Islet of Langerhans (tissue), 1 donor: ENCODE measurements around the gene TRIM63.
"Not testable (repeated sequence)": the region's sequence is repeated elsewhere in the genome, so short reads cannot be mapped to it uniquely, and the experiment has no call there.

ENCODE experiments used
- FAIRE-seq: peaks from one replicate; lab custom pipeline; 2011; peaks lifted over from hg19 to GRCh38; lab: Jason Lieb, UNC

TRIM63 gene

DNA sequence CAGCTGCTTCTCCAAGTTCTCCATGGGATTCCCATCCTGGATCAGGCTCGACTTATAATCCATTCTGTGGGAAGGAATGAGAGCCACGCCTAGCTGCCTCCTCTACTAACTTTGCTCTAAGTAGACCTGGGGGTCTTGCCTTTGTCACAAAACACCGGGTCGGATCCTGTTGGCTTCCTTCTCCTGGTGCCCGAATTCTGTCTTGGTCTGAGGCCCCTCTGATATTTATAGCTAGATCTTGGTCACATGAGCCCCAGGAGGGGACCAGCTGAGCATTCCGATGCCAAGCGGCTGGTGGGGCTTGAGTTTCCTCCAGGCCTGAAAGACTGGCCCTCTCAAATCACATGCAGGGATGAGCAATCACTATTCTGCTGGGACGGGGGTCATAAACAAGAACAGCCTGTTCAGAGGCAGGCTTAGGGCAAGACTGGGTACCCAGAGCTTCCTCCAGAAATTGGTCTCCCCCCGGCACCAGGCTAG lies at the start of gene TRIM63:
Gene TRIM63, minus strand, starts transcription at position 199 of the 480 bp plus-strand sequence. Its CDS starts 136 bp downstream, at position 63.
- no peak for FAIRE-seq

DNA sequence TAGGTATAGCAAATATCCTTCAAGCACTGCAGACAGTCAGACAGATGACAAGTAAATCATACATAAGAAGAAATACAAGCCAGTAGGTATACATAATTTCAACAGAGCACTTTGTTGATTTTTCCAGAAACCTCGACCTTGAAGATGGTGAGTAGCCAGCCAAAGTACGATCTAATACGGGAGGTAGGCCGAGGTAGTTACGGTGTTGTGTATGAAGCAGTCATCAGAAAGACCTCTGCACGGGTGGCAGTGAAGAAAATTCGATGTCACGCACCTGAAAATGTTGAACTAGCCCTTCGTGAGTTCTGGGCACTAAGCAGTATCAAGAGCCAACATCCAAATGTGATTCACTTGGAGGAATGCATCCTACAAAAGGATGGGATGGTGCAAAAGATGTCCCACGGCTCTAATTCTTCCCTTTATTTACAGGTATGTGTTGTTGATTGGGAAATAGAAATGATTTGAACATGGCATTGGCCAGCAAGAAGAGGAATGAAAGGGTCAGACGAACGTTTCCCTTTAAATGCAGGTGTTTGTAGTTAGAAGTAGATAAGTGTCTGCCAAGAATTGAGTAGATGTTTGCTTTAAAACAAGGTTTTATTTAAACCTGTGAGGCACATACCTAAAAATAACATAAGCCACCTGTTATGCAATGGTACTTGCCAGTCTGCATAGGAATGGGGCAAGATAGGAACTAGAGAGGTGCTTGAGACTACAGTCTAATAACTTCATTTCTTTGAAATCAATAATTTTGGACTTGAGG lies 46.9 kb upstream of the TRIM63 start:
- no peak for FAIRE-seq

DNA sequence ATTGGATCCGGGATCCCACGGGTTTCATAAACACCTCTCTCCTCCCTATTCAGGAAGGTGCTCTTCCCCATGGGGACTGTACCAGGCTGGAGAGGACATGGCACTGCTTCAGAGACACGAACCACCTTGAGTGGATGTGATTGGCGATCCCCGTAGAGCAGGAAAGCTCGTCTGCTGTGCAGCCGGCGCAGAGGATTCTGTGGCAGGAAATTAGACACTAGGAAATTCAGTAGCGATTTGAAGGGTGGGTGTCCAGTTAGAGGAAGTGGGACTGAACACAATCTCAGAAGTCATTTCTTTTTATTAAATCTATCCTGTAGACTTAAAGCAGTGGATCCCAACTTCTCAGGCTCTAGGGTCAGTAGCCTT lies 45.0 kb upstream of the TRIM63 start:
- FAIRE-seq: no peak

DNA sequence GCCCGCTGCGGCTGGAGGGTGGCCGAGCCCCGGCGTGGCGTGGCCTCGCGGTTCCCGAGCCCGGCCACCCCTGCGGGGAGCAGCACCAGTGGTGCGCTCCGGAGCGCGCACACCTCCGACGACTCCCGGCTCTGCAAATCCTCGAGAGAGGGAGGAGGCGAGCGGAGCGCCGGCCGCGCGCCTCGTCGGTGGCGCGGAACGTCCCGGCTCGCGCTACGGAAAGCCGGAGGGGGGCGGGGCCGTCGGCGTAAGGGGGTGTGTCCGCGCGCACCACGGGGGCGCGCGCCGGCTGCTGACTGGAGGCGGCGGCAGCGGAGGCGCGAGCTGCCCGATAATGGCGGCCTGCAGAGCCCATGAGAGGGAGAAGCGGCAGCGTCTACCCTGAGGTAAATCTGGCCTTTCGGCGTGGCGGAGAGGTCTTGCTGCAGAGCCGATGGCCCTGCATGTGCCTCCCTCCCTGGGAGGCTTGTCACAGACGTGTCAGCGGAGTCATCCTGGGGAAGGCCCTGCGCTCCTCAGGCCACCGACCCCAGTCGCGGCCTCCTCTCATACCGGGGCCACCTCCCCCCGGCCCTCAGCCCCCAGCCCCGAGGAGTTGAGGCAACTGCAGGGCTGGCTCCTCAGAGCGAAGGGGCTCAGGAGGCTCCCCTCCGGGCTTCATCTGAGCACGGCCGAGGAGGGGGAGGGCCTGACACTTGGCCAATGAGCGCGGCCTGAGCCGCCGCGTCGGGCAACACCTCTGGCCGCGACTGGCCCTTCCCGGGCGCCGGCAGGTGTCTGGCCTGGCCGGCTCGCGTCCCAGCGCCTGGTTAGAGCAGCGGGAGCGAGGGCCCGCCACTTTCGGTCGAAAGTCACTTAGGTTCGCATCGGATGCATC lies 44.3 kb upstream of the TRIM63 start, which contains the start of gene PDIK1L:
Gene PDIK1L, plus strand, starts transcription at position 295 of the 877 bp plus-strand sequence. CDS start 2,485 bp downstream, outside the sequence.
- no peak for FAIRE-seq

DNA sequence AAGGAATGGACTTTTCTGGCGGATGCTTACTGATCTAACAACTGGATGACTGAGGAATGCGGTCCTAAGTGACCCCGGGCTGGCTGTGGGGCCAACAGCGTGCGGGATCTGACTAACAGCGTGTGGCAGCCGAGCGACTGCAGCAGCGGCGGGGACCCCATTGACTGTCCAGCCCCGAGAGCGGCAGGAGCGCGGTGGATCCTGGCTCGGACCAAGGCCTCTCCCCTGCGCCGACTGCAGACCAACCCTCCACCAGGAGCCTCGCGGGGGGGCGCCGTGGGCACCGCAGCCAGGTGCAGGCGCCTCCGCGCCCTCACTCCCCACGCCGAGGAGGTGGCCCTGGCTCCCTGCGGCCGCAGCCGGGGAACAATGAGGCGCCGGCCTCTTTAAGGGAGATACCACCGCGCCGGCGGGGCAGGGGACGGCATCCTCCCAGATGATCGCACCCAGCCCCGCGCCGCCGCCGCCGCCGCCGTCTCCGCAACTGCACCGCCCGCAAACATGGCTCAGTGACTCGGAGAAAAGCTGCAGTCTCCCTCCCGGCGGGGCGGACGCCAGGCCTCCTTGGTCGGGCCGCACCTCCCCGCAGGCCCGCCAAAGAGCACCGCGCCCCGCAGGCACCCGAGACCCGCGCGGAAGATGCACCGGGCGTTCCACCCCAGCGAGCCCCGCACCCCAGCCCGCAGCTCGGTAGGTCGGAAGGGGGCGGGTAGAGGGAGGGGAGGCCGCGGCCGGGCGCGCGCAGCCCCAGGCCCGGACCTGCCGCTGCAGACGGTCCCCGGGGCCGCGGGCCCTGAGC lies 43.5 kb upstream of the TRIM63 start:
- no peak for FAIRE-seq

DNA sequence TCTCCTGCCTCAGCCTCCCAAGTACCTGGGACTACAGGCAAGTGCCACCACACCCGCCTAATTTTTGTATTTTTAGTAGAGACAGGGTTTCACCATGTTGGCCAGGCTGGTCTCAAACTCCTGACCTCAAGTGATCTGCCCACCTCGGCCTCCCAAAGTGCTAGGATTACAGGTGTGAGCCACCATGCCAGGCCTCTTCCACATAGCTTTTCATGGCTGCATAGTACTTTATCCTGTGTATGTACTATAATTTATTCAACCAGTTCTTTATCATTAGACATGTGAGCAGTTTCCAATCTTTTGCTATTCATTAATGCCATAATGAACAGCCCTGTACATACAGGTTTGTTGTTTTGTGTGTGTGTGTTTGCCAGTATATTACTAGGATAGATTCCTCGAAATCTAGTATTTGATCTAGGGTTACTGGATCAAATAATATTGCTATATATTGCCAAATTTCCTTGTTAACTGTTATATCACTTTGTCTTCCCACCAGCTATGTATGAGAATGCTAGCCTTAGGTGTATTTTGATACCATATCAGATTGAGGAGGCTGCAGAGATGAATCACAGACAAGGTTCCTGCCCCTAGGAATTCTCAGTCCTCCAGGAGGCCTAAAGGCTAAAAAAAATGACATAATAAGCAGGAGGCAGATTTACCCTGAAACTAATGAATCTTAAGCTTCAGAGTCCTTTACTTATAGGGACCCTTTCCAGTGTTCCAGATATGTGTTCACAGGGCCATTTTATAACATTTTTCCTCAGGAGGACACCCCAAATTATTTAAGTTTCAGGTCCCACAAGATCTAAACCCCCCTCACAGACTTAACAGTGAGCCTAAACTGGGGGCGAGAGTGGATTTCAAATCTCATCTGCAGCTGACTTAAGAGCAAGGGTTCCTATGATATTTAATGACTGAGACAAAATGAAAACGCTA lies 42.1 kb upstream of the TRIM63 start:
- no peak for FAIRE-seq

DNA sequence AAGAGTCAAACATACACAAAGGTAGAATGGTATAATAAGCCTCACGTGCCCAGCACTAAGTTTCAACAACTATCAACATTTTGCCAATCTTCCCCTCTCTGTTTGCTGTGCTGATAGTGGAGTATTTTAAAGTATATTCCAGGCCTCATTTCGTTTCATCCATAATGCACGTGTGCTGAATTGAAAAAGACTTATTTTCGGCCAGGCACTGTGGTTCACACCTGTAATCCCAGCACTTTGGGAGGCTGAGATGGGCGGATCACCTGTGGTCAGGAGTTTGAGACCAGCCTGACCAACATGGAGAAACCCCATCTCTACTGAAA lies 37.8 kb upstream of the TRIM63 start:
- not testable (repeated sequence) for FAIRE-seq

DNA sequence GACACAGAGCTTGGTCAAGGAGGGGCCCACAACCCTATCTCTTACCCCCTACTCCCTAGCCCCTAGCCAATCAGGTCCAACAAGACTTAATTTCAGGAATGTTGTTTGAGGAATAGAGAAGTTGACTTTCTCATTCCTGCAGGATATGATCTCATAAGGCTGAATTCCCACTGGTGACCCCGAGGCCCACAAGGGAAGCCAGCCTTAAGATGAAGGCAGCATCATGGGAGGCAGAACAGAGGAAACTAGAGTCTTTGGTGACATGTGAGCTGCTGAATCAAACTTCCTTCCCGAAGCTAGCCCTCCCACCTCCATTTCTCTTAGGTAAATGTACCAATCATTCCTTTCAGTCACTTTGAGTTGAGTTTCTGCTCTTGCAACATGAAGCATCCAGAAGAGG lies 35.1 kb upstream of the TRIM63 start:
- no peak for FAIRE-seq

DNA sequence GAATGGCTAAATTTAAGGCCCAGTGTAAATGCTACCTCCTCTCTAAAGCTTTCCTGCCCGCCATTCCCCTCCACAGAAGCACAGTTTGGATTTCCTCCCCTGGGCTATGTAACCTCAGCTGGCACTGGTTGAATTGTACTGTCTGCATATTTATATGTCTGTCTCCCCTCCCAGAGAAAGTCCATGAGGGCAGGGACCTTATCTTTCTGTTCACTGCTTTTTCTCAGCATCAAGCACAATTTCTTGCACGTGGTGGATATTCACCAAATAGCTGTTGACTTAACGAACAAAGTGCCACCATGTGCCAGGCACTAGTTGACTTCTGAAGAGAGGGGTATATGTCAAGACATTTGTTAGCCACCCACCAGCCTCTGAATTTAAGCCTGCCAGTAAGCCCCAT lies 34.7 kb upstream of the TRIM63 start:
- no peak for FAIRE-seq

DNA sequence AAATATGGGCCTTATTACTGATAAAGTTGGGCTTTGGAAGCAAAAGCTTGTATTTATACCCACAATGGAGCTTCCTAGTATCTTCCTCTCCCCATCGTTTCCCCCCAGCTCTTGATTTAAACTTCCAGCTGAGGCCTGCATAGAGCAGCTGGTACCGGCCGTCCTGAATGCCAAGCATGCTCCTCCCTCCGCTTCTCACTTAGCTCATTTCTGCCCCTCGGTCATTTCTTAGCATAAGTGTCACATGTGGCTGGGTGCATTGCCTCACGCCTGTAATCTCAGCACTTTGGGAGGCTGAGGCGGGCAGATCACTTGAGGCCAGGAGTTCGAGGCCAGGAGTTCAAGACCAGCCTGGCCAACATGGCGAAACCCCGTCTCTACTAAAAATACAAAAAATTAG lies 32.8 kb upstream of the TRIM63 start:
- FAIRE-seq: not testable (repeated sequence)

DNA sequence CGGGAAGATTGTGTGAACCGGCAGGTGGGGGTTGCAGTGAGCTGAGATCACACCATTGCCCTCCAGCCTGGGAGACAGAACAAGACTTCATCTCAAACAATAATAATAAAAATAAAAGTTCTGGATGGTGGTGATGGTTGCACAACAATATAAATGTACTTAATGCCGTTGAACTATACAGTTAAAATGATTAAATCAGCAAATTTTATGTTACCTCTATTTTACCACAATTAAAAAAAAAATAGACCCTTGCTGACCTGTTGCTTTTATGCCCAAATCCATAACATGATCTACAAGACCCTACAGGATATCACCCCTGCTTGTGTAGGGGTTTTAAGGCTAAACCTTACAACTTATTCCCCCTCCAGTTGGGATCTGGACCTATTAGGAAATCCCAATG lies 32.4 kb upstream of the TRIM63 start:
- FAIRE-seq: no peak

DNA sequence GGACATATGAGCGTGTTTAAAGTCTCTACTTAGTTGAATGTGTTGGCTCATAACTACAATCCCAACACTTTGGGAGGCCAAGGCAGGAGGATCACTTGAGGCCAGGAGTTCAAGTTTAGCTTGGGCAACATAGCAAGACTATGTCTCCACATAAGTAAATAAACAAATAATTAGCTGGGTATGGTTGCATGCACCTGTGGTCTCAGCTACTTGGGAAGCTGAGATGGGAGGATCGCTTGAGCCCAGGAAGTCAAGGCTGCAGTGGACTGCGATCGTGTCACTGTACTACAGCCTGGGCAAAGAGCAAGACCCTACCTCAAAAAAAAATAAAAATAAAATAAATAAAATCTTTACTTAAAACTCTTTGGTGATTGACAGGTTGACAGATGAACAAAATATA lies 31.2 kb upstream of the TRIM63 start:
- no peak for FAIRE-seq

DNA sequence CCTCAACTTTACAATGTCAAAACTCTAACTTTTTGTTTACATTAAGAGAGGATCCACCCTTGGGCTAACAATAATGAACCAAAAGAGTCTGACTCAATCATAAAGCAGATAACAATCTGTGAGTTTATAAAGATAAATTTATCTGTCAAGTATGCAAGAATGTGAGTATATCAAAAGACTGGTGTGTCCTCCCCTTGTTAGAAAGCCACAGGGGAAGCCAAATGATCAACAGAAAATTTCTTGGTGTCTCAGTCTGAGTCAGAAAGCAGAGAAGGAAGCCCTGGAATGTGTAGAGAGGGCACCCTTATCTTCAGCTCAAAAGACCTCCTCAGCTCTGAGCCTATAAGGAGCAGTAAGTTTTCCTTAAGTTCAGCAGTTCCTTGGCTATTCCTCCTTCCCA lies 30.3 kb upstream of the TRIM63 start:
- no peak for FAIRE-seq

DNA sequence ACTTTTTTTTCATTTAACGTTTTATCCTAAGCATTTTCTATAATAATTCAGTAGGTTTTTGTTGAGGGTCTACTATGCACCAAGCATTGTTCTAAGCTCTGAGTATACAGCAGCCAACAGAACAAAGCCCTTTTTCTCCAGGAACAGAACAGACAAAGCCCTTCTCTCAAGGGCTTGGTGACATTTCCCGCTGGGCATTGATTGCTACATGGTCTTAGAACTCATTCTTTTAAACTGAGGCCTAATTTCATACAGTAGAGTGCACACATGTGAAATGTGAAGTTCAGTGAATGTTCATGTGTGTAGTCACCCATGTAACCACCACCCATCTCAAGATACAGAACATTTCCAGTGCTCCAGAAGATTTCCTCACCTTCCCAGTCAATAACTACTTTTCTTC lies 29.0 kb upstream of the TRIM63 start:
- no peak for FAIRE-seq

DNA sequence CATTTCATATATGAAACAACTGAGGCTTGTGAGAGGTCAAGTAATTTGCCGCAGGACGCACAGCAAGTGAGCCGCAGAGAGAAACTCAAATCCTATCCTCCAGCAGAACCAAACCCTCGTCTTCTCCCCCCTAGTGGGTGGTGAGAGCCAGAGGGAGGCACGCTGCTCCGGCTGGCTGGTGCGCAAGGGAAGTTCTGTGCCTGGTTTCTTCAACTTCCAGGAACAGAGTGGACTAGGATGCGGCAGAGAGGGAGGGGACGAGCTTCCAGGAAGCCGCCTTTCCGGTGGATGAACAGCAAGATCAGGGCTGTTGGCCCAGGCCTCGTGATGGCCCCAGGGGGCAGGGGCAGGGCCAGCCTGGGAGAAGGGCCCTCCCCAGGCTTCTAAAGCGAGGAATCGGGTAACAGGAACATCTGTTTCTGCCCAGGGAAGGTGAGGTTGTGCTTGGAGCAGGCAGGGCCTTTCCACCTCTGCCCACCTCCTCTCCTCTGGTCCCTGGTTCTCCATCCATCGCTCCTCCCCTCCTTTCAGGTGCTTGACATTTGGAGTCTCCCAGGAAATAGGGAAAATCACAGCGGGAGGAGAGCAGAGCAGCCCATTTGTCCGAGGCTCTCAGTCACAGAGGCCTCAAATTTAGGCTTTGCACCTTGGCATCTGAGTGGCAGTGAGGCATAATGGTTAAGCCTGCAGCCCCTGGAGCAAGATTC lies 27.4 kb upstream of the TRIM63 start:
- FAIRE-seq: no peak

DNA sequence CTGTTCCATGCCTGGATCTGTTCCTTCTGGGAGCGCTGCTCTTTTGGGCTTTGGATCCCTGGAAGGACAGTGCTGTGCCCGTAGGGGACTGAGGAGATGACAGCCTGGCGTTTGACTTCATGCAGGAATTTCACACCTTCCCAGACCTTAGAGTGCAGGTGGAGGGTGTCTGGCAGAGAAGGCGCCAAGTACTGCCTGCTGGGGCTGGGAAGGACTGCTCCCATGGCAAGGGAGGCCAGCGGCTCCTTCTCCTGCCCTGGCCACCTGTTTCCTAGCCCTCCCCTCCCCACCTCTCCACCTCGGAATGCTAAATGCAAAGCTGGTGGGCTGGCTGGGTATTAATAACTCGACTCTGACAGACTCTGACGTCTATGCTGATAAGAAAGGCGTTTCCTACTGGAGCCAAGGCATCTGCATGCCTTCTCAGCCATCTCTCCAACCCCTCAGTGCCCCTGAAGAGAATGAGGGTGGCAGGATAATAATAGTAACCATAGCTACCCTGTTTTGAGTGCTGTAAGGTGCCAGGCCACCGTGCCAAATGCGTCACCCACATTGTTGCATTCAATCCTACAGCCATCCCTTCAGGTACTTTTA lies 26.7 kb upstream of the TRIM63 start:
- FAIRE-seq: no peak

DNA sequence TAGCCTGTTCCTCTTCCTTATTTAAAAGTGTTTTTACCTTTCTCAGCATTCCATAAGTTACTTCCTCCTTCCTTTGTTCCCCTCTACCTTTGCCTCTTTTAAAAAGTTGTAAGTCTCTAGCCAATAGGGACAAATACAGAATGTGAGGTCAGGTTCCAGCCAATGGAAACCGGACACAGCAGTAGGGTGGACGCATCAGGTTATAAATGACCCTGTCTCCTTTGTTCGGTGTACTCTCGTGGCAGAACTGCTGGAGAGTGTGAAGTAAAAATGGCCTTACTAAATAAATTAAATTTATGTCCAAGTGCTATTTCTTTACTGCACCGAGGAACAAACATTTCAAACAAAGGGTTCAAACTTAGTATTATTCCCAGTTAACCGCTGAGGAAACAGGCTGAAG lies 26.1 kb upstream of the TRIM63 start:
- FAIRE-seq: not testable (repeated sequence)

DNA sequence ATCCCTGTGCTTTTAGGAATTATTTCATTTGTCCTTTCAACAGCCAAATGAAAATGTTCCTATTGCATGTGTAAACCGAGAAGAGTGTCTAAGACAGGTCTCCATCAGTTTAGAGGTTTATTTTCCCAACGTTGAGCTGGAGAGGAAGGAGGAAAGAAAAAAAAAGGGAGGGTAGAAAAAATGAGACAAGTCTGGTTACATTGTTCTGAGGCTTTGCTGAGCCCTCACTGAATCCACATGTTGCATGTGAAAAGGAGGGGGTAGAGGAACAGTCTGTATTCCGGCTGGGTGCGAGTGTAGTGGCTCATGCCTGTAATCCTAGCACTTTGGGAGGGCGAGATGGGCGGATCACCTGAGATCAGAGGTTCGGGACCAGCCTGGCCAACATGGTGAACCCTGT lies 25.0 kb upstream of the TRIM63 start:
- no peak for FAIRE-seq

DNA sequence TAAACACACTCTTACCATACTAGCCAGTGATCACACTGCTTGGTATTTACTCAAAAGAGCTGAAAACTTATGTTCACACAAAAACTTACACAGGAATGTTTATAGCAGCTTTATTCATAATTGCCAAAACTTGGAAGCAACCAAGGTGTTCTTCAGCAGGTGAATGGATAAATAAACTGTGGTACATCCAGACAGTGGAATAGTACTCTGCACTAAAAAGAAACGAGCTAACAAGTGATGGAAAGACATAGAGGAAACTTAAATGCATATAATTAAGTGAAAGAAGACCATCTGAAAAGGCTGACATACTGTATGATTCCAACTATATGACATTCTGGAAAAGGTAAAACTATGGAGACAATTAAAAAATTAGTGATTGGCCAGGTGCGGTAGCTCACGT lies 23.5 kb upstream of the TRIM63 start:
- no peak for FAIRE-seq

DNA sequence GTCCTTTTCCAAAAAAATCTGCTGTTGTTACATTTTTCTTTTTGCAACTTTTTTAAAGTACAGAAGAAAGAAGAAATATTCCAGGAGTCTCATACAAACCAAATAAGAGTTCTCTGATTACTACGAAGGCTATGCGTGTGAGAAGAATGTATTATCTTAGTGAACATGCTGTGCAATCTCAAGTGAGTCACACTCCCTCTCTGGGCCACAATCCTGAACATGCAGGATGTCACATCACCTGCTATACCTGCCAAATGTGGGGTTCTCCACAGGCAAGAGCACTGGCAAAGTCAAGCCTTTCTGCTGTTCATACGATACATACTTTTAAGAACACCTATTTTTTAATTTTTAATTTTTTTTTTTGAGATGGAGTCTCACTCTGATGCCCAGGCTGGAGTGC lies 21.7 kb upstream of the TRIM63 start:
- no peak for FAIRE-seq
